HG03135 (cell line): ENCODE results near the gene MCM8.
"Not testable (repeated sequence)": the region's sequence is repeated elsewhere in the genome, so short reads cannot be mapped to it uniquely, and the experiment has no call there.

ENCODE experiments used
- ATAC-seq: cut with Tn5 transposase; IDR thresholded peaks from one replicate; pipeline ENCODE4 v1.9.1; 2021; ENCODE audit warnings: mild to moderate bottlenecking, moderate library complexity; ENCODE audit not compliant: unreplicated experiment

Gene MCM8

DNA sequence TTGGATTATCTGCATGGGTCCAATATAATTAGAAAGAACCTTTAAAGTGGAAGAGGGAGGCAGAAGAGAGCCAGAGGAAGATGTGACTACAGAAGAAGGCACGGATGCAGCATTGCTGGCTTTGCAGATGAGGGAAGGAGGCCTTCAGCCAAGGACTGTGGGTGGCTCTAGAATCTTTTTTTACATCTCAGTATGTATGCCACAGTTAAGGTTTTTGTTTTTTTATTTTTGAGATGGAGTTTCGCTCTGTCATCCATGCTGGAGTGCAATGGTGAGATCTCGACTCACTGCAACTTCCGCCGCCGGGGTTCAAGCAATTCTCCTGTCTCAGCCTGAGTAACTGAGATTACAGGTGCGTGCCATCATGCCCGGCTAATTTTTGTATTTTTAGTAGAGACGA, 49.3 kb downstream of the MCM8 start:
- no peak for ATAC-seq

- no peak for ATAC-seq
Observed at GRCh38 chr20:6000871-6001270, 50.4 kb downstream of the MCM8 start.

DNA sequence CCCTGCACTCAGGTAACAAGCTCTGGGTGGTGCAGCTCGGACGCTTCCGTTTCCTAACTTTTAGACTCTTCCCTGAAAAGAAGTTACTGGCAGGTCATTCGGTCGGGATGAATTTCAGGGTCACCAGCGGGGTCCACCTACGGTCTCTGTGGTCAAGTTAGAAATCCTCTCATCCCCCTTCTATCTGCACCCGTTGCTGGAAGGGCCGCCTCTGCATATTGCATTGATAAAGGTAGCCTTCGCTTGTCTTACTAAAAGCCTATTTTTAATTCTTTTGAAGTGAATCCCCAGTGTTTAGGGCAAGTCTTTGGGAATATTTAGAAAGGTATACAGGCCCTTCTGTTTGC, 56.1 kb downstream of the MCM8 start:
- ATAC-seq = no peak

DNA sequence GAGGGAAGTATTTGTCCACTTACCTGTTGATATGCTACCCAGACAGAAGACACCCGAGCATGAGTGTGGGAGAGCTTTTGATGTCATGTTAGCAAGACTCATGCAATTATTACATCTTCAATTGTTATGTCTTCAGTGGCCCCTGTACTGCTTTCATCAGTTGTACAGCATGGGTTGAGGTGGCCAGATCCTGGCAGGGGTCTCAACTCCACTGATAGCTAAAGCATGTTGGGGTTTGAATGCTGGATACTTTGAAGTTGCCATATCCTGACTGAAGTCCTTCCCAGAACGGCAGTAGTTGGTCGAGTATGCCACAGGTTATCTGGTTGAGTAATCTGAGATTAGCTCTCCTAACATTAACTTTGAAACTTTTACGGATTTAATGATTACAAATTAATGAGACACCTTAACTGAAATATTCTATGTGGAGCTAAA, 56.7 kb downstream of the MCM8 start:
- no peak for ATAC-seq

GRCh38 chr20:6007529-6008103, 57.2 kb downstream of the MCM8 start:
- ATAC-seq = no peak

- no peak for ATAC-seq
Observed at GRCh38 chr20:6008254-6008653, 57.8 kb downstream of the MCM8 start.

- ATAC-seq = no peak
Observed at GRCh38 chr20:6012179-6012578, 61.7 kb downstream of the MCM8 start.

DNA sequence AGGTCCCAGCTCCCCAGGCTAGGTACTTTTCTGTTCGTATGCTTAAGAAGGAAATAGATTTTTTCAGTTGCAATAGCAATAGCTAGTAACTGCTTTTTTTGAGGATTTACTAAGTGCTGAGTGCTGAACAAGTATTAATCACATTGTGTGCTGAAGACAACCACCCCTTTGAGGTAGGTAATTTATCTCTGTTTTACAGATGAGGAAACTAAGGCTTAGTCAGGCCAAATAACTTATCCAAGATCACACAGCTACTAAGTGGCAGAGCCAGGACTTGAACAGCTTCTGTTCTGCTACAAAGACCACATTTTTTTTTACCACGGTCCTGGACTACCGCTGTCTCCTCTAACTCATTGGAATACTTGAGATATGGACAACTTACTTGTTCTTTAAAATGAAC, 63.6 kb downstream of the MCM8 start:
- no peak for ATAC-seq

GRCh38 chr20:6014957-6015356, 64.5 kb downstream of the MCM8 start:
- ATAC-seq = no peak

- ATAC-seq = no peak
Observed at GRCh38 chr20:6017467-6017866, 67.0 kb downstream of the MCM8 start.

- no peak for ATAC-seq
Observed at GRCh38 chr20:6017880-6018279, 67.4 kb downstream of the MCM8 start.

DNA sequence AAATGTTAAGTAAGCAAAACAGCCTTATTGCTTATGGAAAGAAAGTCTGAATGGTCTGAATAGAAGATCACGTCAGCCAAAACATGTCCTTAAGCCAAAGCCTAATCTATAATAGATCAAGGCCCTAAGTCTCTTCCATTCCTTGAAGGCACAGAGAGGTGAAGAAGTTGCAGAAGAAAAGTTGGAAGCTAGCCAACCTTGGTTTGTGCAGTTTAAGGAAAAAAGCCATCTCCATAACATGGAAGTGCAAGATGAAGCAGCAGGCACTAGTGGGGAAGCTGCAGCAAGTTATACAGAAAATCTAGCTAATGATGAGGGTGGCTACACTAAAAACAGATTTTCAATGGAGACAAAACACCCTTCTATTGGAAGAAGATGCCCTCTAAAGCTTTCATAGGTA, 74.3 kb downstream of the MCM8 start:
- ATAC-seq = no peak

- ATAC-seq = no peak
Observed at GRCh38 chr20:6026051-6026450, 75.6 kb downstream of the MCM8 start.

GRCh38 chr20:6028818-6029217, 78.4 kb downstream of the MCM8 start:
- ATAC-seq = no peak

DNA sequence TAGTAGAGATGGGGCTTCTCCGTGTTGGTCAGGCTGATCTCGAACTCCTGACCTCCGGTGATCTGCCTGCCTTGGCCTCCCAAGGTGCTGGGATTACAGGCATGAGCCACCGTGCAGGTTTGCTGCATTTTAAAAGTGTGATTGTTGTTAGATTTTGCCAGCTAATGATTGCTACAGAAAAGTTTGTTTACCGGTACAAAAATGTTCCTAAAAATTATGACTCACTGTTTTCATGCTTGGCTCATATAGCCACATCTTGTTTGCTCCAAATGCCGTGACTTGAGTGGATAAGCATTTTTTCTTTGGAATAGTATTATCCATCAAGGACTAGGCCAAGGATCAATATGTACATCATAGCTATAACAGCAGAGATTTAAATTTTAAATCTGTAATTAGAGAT, 79.1 kb downstream of the MCM8 start:
- no peak for ATAC-seq

DNA sequence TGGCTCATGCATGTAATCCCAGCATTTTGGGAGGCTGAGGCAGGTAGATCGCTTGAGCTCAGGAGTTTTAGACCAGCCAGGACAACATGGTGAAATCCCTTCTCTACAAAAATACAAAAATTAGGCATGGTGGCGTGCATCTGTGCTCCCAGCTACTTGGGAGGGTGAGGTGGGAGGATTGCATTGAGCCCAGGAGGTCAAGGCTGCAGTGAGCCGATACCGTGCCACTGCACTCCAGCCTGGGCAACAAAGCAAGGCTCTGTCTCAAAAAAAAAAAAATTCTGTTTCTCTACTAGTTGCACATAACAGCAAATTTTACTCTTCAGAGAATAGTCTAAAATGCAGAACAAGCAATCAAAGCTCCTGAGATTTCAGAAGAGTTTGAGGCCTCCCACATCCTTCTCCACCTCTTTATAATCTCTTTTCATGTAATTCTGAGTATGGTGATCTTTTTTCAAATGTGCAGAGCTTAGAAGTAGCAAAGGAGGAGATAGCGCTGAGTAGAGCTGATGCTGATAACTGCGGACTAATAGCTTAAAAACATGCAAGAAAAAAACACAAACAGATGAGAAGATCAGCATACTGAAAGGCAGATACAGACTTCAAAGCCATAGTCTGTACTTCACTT, 80.1 kb downstream of the MCM8 start:
- ATAC-seq = no peak

- ATAC-seq = not testable (repeated sequence)
Observed at GRCh38 chr20:6032907-6033306, 82.5 kb downstream of the MCM8 start.

DNA sequence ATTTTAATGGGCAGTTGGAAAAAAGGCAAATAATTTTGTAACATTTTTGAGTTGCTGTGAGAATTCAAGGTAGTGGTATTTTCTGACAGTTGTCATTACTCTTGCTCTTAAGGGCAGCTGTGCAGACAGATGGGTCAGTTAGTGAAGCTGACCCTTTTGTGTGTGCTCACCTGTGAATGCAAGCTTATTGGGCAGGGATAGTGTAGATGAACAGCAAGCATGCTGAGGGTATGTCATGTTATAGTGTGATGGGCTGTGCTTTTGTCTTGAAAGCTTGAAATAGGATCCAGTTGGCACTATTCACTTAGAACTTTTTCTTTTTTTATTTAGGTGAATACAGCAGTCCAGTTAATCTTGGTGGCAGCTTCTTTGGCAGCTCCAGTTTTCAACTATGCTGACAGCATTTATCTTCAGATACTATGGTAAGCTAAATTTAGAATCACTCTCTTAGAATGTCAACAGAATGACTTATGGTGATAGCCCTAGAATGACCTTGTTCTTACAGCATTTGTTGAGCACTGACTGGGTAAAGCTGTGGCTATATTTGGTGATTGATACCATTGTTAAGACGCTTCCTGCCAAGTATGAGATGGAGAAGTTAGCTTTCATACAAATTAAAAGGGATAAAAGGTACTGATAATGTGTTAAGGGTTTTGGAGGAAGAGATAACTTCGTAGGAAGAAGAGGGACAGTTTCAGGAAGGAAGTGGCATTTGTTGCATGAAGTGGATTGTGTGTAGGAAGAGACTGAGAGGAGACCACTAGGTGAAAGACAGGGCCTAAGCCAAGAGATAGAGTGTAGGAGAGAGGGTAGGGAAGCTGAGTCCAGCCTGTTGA, 83.9 kb downstream of the MCM8 start:
- no peak for ATAC-seq

DNA sequence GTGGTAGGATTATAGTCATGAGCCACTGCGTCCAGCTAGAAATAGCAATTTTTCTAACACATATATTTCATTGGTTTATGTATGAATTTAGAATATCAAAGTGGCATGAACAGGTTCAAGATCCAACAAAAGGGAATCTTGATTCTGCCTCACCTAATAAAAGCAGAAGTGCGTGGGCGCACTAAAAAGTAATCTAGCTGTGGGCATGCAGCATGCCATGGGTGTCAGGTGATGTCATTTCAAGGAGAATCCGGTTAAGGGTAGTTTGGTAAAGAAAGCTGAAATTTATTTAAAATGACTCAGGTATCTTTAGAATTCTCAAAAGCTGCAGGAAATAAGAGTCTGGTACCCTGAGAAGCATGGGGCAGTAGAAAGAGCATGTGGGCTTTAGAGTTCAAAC, 85.8 kb downstream of the MCM8 start:
- no peak for ATAC-seq

DNA sequence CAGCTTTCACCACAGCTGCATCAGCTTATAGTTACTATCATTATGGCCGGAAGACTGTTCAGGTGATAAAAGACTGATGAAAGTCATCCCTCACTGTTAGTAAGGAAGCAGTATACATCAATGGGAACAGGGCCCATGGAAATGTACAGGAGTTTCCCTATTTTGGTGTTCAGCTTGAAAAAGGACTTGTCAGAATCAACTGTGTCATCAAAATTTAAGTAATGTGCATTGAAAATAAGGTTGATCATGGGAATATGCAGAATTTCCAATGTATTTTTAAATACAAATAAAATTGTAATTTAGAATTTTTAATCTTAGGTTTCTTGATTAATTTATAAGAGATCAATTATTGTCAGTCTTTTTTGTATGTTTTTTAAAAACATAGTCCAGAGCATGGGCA, 86.6 kb downstream of the MCM8 start:
- no peak for ATAC-seq

GRCh38 chr20:6038256-6038655, 87.8 kb downstream of the MCM8 start:
- no peak for ATAC-seq

- ATAC-seq = no peak
Observed at GRCh38 chr20:6039766-6040165, 89.3 kb downstream of the MCM8 start.
